ENCODE results near the gene MIS12.

GRCh38 chr17:5536866-5537650, 50.7 kb downstream of the MIS12 start:
- TF ChIP-seq CTCF (IDR thresholded peaks at IDR 0.05) (no peak), EZH2 (IDR thresholded peaks at IDR 0.05; ENCODE audit: borderline replicate concordance, insufficient read depth, low read depth, low read length, poor library complexity, severe bottlenecking) (no peak)

Measured in B cell (primary cell).